MM.1S (cell line): ENCODE data around the gene C12orf50.

ENCODE experiments used
- DNase-seq: peaks from one replicate; pipeline ENCODE4 v3.0.0-alpha.2; 2015
- H2AFZ ChIP-seq: fragments of 300-600 bp; sonication (generic); 2 replicates; pipeline ENCODE4 v1.6.0; 2016; ENCODE audit warnings: antibody characterized with exemption, low read length
- H3F3A ChIP-seq: fragments of 300-600 bp; sonication (generic); 2 replicates; pipeline ENCODE4 v1.6.1; 2016; ENCODE audit warnings: mild to moderate bottlenecking, antibody characterized with exemption, low read length, moderate library complexity, mixed read lengths; ENCODE audit not compliant: insufficient read depth
- H3K27ac ChIP-seq: fragments of 300-600 bp; sonication (generic); 2 replicates; pipeline ENCODE4 v1.5.1; 2016; ENCODE audit warnings: mild to moderate bottlenecking, low read length
- H3K27me3 ChIP-seq: fragments of 300-600 bp; sonication (generic); replicated peaks from 2 replicates; pipeline ENCODE4 v1.6.0; 2016; ENCODE audit warnings: low read length; ENCODE audit not compliant: insufficient read depth
- H3K36me3 ChIP-seq: fragments of 300-600 bp; sonication (generic); replicated peaks from 2 replicates; pipeline ENCODE4 v1.6.1; 2016; ENCODE audit warnings: mild to moderate bottlenecking, low read length, mixed read lengths; ENCODE audit not compliant: insufficient read depth
- H3K4me1 ChIP-seq: fragments of 300-600 bp; sonication (generic); 2 replicates; pipeline ENCODE4 v1.6.1; 2016; ENCODE audit warnings: low read length, mixed read lengths
- H3K4me2 ChIP-seq: fragments of 300-600 bp; sonication (generic); 2 replicates; pipeline ENCODE4 v1.6.0; 2016; ENCODE audit warnings: low read depth, low read length
- H3K4me3 ChIP-seq: fragments of 300-600 bp; sonication (generic); 2 replicates; pipeline ENCODE4 v1.5.1; 2016; ENCODE audit warnings: low read length, mixed read lengths
- H3K79me2 ChIP-seq: fragments of 300-600 bp; sonication (generic); 2 replicates; pipeline ENCODE4 v1.6.1; 2016; ENCODE audit warnings: mixed run types, low read length, mixed read lengths
- H3K9ac ChIP-seq: fragments of 300-600 bp; sonication (generic); 2 replicates; pipeline ENCODE4 v1.6.1; 2016; ENCODE audit warnings: low read length, mixed read lengths
- H3K9me2 ChIP-seq: fragments of 300-600 bp; sonication (generic); replicated peaks from 2 replicates; pipeline ENCODE4 v1.6.1; 2016; ENCODE audit warnings: mild to moderate bottlenecking, low read length, mixed read lengths; ENCODE audit not compliant: insufficient read depth
- H3K9me3 ChIP-seq: fragments of 300-600 bp; sonication (generic); replicated peaks from 2 replicates; pipeline ENCODE4 v1.6.1; 2016; ENCODE audit warnings: mild to moderate bottlenecking, low read length, mixed read lengths; ENCODE audit not compliant: insufficient read depth
- H4K20me1 ChIP-seq: fragments of 300-600 bp; sonication (generic); 2 replicates; pipeline ENCODE4 v1.6.1; 2016; ENCODE audit warnings: mild to moderate bottlenecking, low read length, moderate library complexity, mixed read lengths; ENCODE audit not compliant: insufficient read depth
- EZH2 ChIP-seq: fragments of 300-600 bp; sonication (generic); optimal IDR thresholded peaks from 2 replicates; pipeline ENCODE3; 2017; ENCODE audit warnings: low read depth, mild to moderate bottlenecking, antibody characterized with exemption, low read length, mixed read lengths
- EZH2phosphoT487 ChIP-seq: fragments of 300-600 bp; sonication (generic); IDR thresholded peaks from 2 replicates; pipeline ENCODE4 v1.6.1; 2018; ENCODE audit warnings: antibody characterized with exemption, low read length
- TF ChIP-seq, protein P1 (sequence below): fragments of 300-600 bp; sonication (generic); IDR thresholded peaks from 2 replicates; pipeline ENCODE4 v1.5.1; 2016; ENCODE audit warnings: antibody characterized with exemption, low read length, mixed read lengths

C12orf50 gene

DNA sequence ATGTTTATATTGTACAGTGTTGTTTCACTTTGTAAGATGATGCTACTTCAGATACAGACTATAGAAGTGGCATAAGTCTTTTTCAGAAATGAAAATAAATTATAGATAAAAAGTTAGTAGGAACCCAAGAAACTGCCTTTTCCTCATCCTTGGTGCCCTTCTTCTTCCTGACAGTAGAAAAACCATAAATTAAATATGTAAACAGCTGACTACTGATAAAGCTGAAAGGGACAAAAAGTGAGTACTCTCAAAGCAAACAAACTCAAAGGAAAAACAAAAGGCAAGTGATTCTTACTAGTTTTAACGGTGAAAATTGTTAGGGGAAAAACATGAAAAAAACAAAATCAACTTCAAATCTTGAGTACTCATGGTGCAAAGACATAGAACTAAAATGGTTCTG, 8.6 kb upstream of the C12orf50 start:
- peak overlapping the region; percentile 84; the same call in 1 of the 2 replicates for H3K4me2 ChIP-seq
- H4K20me1 ChIP-seq = no peaks in the 10 kb centered on the region
- peaks cover 73% of the 10 kb centered on the region for H3K79me2 ChIP-seq
- H2AFZ ChIP-seq = no peak overlapping the region
- H3K9ac ChIP-seq = no peak overlapping the region
- no peak for DNase-seq
- no peaks in the 10 kb centered on the region for H3K9me3 ChIP-seq
- H3K27me3 ChIP-seq = no peaks in the 10 kb centered on the region
- H3K9me2 ChIP-seq = no peaks in the 10 kb centered on the region
- no peaks in the 10 kb centered on the region for H3F3A ChIP-seq
- no peak for TF ChIP-seq EZH2phosphoT487
- no peak for TF ChIP-seq EZH2
- TF ChIP-seq, protein P1, sequence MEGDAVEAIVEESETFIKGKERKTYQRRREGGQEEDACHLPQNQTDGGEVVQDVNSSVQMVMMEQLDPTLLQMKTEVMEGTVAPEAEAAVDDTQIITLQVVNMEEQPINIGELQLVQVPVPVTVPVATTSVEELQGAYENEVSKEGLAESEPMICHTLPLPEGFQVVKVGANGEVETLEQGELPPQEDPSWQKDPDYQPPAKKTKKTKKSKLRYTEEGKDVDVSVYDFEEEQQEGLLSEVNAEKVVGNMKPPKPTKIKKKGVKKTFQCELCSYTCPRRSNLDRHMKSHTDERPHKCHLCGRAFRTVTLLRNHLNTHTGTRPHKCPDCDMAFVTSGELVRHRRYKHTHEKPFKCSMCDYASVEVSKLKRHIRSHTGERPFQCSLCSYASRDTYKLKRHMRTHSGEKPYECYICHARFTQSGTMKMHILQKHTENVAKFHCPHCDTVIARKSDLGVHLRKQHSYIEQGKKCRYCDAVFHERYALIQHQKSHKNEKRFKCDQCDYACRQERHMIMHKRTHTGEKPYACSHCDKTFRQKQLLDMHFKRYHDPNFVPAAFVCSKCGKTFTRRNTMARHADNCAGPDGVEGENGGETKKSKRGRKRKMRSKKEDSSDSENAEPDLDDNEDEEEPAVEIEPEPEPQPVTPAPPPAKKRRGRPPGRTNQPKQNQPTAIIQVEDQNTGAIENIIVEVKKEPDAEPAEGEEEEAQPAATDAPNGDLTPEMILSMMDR = no peak
- H3K27ac ChIP-seq = no peak overlapping the region
- H3K4me1 ChIP-seq = peaks cover 18% of the 10 kb centered on the region
- H3K36me3 ChIP-seq = no peaks in the 10 kb centered on the region; the same call in 1 of the 2 replicates
- H3K4me3 ChIP-seq = no peak overlapping the region

DNA sequence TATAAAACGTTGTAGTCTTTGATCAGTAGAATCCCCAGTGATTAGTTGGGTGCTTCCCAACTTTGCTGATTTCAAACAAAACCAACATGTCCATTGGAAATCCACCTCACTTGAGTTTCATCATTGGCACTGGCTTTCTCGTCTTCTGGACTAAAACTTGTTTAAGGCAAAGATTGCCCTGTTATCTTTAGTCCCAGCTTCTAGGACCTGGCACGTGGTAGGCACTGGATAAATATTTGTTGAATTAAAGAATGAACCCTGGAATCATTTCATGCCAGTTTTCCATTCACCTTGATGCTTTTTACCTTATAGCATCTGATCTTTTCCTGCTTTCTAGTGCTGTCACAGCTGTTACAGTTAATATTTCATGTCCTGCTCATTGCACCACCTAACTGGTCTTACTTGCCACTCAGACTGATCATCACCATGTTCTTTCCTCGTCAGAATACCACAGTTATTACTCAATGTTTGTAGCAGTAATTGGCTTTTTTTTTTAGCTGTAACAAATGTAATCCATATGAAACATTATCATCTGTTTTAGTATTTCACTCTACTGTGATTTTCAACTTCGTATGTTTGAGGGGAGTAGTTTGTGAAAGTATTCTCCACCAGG, 7.3 kb upstream of the C12orf50 start:
- H3F3A ChIP-seq = no peaks in the 10 kb centered on the region
- TF ChIP-seq, protein P1 = no peak
- no peak for TF ChIP-seq EZH2
- TF ChIP-seq EZH2phosphoT487 = no peak
- H3K4me3 ChIP-seq = peak overlapping the region; percentile 88
- no peaks in the 10 kb centered on the region; the same call in 1 of the 2 replicates for H3K36me3 ChIP-seq
- H3K9ac ChIP-seq = peak overlapping the region; percentile 80
- H4K20me1 ChIP-seq = no peaks in the 10 kb centered on the region
- no peaks in the 10 kb centered on the region for H3K9me3 ChIP-seq
- peaks cover 18% of the 10 kb centered on the region for H3K4me1 ChIP-seq
- DNase-seq = no peak
- H3K4me2 ChIP-seq = peak overlapping the region; percentile 84
- peak overlapping the region; percentile 92; the same call in 1 of the 2 replicates for H2AFZ ChIP-seq
- peaks cover 60% of the 10 kb centered on the region for H3K79me2 ChIP-seq
- no peaks in the 10 kb centered on the region for H3K9me2 ChIP-seq
- H3K27me3 ChIP-seq = no peaks in the 10 kb centered on the region
- no peak overlapping the region; the same call in 1 of the 2 replicates for H3K27ac ChIP-seq

DNA sequence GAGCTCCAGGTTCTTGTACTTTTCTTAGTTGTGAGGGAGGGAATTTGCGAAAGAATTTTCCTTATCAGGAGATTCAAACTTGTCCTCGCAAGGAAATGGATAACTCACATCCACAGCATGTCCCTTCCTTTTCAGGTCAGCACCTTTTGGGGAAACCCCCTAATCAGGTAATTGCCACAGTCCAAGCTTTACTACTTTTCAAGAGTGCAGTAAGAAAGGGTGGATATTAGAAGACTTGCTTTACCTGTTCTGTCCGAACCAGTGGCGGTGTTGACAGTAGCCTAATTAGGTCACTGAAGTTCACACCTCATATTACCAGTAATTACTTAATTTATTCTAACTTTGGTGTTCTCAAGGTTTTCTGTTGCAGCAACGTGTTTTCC, 6.7 kb upstream of the C12orf50 start:
- Histone ChIP-seq H3K9ac (peak overlapping the region; percentile 80), H3K9me2 (no peaks in the 10 kb centered on the region), H2AFZ (peak overlapping the region; percentile 92), H3K27ac (peak overlapping the region; percentile 68; the same call in 1 of the 2 replicates), H4K20me1 (no peaks in the 10 kb centered on the region), H3K4me3 (peak overlapping the region; percentile 88), H3K79me2 (peaks cover 55% of the 10 kb centered on the region), H3K4me1 (peaks cover 18% of the 10 kb centered on the region), H3K27me3 (no peaks in the 10 kb centered on the region), H3K36me3 (no peaks in the 10 kb centered on the region; the same call in 1 of the 2 replicates), H3F3A (no peaks in the 10 kb centered on the region), H3K9me3 (no peaks in the 10 kb centered on the region), H3K4me2 (peak overlapping the region; percentile 84)
- DNase-seq = peak; percentile 14
- TF ChIP-seq, protein P1 = no peak
- no peak for TF ChIP-seq EZH2phosphoT487
- no peak for TF ChIP-seq EZH2
